Measurements from ENCODE around the gene VPS8. TPM values are rescaled to one million over a fixed set of nuclear protein-coding genes. Genes with fewer than 3 reads are reported as not detected.

VPS8 gene
- total RNA-seq, 1 experiment from 2014 or later, result 37.6 TPM

DNA sequence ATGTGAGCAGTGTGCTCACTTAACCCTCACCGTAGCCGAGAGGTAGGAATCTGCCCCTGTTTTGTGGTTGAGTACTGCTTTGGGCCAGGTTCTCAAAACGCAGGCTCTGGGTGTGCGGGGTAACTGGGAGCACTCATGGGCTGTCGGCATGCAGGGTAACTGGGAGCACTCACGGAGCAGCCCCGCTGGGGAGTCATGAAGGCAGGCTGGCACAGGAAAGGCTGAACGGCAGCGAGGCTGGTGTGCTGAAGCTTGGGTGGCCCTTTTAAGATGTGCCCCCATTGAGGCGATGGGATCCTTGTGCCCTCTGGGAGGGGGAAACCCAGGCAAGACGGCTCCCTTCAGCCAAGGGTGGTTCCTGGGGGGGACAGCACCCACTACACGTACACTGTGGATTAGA is 44.6 kb upstream of the VPS8 start:
- Histone ChIP-seq H3K9me2 (ENCODE audit: insufficient read depth) (no peaks in the 10 kb centered on the region), H4K20me1 (ENCODE audit: insufficient read depth) (no peaks in the 10 kb centered on the region), H3K9me3 (ENCODE audit: control insufficient read depth in 1 of 2, insufficient read depth in 1 of 2, low read depth in 1 of 2, low read length in 2 of 2) (no peaks in the 10 kb centered on the region), H3K4me3 (replicated peaks in 1 of 2; ENCODE audit: low read depth in 1 of 2, low read length in 2 of 2) (no peak overlapping the region), H3K27me3 (ENCODE audit: insufficient read depth, low read length) (no peaks in the 10 kb centered on the region), H3K9ac (ENCODE audit: low read length) (no peak overlapping the region), H3K4me2 (ENCODE audit: low read length) (no peak overlapping the region), H2AFZ (ENCODE audit: low read depth, low read length, poor library complexity, severe bottlenecking) (no peak overlapping the region), H3K27ac (ENCODE audit: low read depth, low read length) (no peak overlapping the region), H3K36me3 (ENCODE audit: control insufficient read depth in 1 of 2, insufficient read depth in 2 of 2, low read length in 2 of 2) (no peaks in the 10 kb centered on the region), H3K79me2 (ENCODE audit: insufficient read depth, low read length) (no peaks in the 10 kb centered on the region), H3K4me1 (ENCODE audit: control insufficient read depth in 1 of 2, insufficient read depth in 2 of 2, low read length in 2 of 2) (peaks cover 0 to 21% of the 10 kb centered on the region in 2 experiments; a peak in 1 of 4 replicates)
- no TSS peak for BruUV-seq (replicated peaks)
- CTCF ChIA-PET, result interaction anchor here (2.4 kb wide), 1 partner anchor 206 kb away, joined by 8 read pairs; the partner anchor contains the start of gene EPHB3
- TF ChIP-seq FOSL1 (IDR thresholded peaks at IDR 0.05; ENCODE audit: low read depth) (no peak), EZH2phosphoT487 (IDR thresholded peaks at IDR 0.05; ENCODE audit: borderline replicate concordance) (no peak), ZNF274 (IDR thresholded peaks at IDR 0.05; ENCODE audit: low read depth, low read length) (no peak), YY1 (IDR thresholded peaks at IDR 0.05; ENCODE audit: extremely low read depth, insufficient replicate concordance, low read depth, low read length) (no peak), ELF1 (IDR thresholded peaks at IDR 0.05; ENCODE audit: borderline replicate concordance, low read depth) (no peak), EZH2 (IDR thresholded peaks at IDR 0.05) (no peak), CBX3 (IDR thresholded peaks at IDR 0.05; ENCODE audit: low read depth) (no peak), ZFX (IDR thresholded peaks at IDR 0.05) (no peak), RAD21 (IDR thresholded peaks at IDR 0.05; ENCODE audit: low read depth) (no peak)
- TF ChIP-seq, protein P1, sequence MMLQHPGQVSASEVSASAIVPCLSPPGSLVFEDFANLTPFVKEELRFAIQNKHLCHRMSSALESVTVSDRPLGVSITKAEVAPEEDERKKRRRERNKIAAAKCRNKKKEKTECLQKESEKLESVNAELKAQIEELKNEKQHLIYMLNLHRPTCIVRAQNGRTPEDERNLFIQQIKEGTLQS (IDR thresholded peaks at IDR 0.05), result no peak
- TF ChIP-seq, protein P2, sequence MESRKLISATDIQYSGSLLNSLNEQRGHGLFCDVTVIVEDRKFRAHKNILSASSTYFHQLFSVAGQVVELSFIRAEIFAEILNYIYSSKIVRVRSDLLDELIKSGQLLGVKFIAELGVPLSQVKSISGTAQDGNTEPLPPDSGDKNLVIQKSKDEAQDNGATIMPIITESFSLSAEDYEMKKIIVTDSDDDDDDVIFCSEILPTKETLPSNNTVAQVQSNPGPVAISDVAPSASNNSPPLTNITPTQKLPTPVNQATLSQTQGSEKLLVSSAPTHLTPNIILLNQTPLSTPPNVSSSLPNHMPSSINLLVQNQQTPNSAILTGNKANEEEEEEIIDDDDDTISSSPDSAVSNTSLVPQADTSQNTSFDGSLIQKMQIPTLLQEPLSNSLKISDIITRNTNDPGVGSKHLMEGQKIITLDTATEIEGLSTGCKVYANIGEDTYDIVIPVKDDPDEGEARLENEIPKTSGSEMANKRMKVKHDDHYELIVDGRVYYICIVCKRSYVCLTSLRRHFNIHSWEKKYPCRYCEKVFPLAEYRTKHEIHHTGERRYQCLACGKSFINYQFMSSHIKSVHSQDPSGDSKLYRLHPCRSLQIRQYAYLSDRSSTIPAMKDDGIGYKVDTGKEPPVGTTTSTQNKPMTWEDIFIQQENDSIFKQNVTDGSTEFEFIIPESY (IDR thresholded peaks at IDR 0.05; ENCODE audit: extremely low read depth, insufficient replicate concordance, low read length), result no peak
- DNase-seq (ENCODE audit: low read depth, low spot score) (no peak), ATAC-seq (no peak)
- intact Hi-C loops (cut with micrococcal nuclease), result no loop called here
- RAD21 ChIA-PET (ENCODE audit: low non-redundant PET in 1 of 2, low total read pairs in 2 of 2, uncharacterized antibody in 2 of 2, unreplicated experiment in 2 of 2), result no interaction called here
- POLR2A ChIA-PET, result no interaction called here

Measured in HCT116 (cell line).